22Rv1 (cell line): Measurements from ENCODE around the gene GNA15.
"Not testable (repeated sequence)": the region's sequence is repeated elsewhere in the genome, so short reads cannot be mapped to it uniquely, and the experiment has no call there.

Source experiments
- ZFX ChIP-seq: fragments of 450-650 bp; IDR thresholded peaks from 2 replicates; pipeline ENCODE4 v1.6.1; 2017; ENCODE audit warnings: antibody characterized with exemption, borderline replicate concordance
- TF ChIP-seq, protein P1 (sequence below): fragments of 450-650 bp; IDR thresholded peaks from 2 replicates; pipeline ENCODE4 v1.5.1; 2017; ENCODE audit warnings: mild to moderate bottlenecking

DNA sequence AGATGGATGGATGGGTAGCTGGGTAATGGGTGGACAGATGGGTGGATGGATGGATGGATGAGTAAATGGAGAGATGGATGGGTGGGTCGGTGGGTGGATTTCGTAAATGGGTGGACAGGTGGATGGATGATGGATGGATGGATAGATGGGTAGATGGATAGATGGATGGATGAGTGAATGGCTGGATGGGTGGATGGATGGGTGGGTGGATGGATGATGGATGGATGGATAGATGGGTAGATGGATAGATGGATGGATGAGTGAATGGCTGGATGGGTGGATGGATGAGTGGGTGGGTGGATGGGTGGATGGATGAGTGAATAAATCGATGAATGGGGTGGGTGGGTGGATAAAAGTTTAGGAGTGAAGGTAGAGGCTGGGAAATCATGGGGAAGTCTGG, 18.6 kb downstream of the GNA15 start:
- TF ChIP-seq, protein P1, sequence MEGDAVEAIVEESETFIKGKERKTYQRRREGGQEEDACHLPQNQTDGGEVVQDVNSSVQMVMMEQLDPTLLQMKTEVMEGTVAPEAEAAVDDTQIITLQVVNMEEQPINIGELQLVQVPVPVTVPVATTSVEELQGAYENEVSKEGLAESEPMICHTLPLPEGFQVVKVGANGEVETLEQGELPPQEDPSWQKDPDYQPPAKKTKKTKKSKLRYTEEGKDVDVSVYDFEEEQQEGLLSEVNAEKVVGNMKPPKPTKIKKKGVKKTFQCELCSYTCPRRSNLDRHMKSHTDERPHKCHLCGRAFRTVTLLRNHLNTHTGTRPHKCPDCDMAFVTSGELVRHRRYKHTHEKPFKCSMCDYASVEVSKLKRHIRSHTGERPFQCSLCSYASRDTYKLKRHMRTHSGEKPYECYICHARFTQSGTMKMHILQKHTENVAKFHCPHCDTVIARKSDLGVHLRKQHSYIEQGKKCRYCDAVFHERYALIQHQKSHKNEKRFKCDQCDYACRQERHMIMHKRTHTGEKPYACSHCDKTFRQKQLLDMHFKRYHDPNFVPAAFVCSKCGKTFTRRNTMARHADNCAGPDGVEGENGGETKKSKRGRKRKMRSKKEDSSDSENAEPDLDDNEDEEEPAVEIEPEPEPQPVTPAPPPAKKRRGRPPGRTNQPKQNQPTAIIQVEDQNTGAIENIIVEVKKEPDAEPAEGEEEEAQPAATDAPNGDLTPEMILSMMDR: not testable (repeated sequence)
- not testable (repeated sequence) for TF ChIP-seq ZFX
